Dedifferentiated amniotic fluid mesenchymal stem cell (primary cell): Measurements from ENCODE around the gene MT1B.

Experiments
- DNase-seq: peaks from one replicate; pipeline ENCODE4 v3.0.0-alpha.2; 2016; ENCODE audit errors: extremely low spot score

MT1B gene

GRCh38 chr16:56684926-56685590 lies 33.4 kb downstream of the MT1B start:
- DNase-seq, result no peak

- no peak for DNase-seq
Measured at GRCh38 chr16:56686758-56687157, 35.1 kb downstream of the MT1B start.

GRCh38 chr16:56688762-56689161 lies 37.1 kb downstream of the MT1B start:
- DNase-seq, result no peak

- DNase-seq, result no peak
Measured at GRCh38 chr16:56689171-56689570, 37.5 kb downstream of the MT1B start.

- no peak for DNase-seq
Measured at GRCh38 chr16:56690420-56691122, 38.9 kb downstream of the MT1B start.

- no peak for DNase-seq
Measured at GRCh38 chr16:56691885-56692284, 40.2 kb downstream of the MT1B start.

GRCh38 chr16:56695246-56695645 lies 43.6 kb downstream of the MT1B start:
- DNase-seq, result no peak

- DNase-seq, result no peak
Measured at GRCh38 chr16:56697456-56698155, 45.9 kb downstream of the MT1B start.

GRCh38 chr16:56700195-56700594 lies 48.5 kb downstream of the MT1B start:
- DNase-seq, result no peak

- DNase-seq, result no peak
Measured at GRCh38 chr16:56700631-56701030, 48.9 kb downstream of the MT1B start.

GRCh38 chr16:56701534-56701933 lies 49.8 kb downstream of the MT1B start:
- DNase-seq, result no peak
